Heart left ventricle (tissue), 16 donors: ENCODE measurements around the gene MCAM. TPM values are rescaled to one million over a fixed set of nuclear protein-coding genes. Genes with fewer than 3 reads are reported as not detected.

Experiments
- ATAC-seq, 4 donors: fragments of 200-7000 bp; cut with Tn5 transposase; one replicate each; pipeline ENCODE4 v1.9.1; 2020 to 2022; ENCODE audit warnings: moderate library complexity in 4 of 4, mild to moderate bottlenecking in 3 of 4, moderate number of reproducible peaks in 1 of 4
- DNase-seq, 5 donors: peaks; one replicate each; pipeline ENCODE4 v3.0.0-alpha.2; 2020
- H3K27ac ChIP-seq, 12 donors: fragments of 200-600 bp; sonication (generic) in 4 of 12; one replicate each; pipeline versions ENCODE4 v1.5.0 to v1.8.0; 2016 to 2022; ENCODE audit warnings: mild to moderate bottlenecking in 2 of 12
- H3K27me3 ChIP-seq, 9 donors: fragments of 200-600 bp; sonication (generic) in 2 of 9; one replicate each; pipeline versions ENCODE4 v1.5.1 to v1.8.0; 2016 to 2022; ENCODE audit warnings: mild to moderate bottlenecking in 3 of 9
- H3K36me3 ChIP-seq, 9 donors: fragments of 200-600 bp; sonication (generic) in 2 of 9; one replicate each; pipeline versions ENCODE4 v1.5.0 to v1.8.0; 2018 to 2022; ENCODE audit warnings: mild to moderate bottlenecking in 2 of 9
- H3K4me1 ChIP-seq, 12 donors: fragments of 200-600 bp; sonication (generic) in 4 of 12; one replicate each; pipeline versions ENCODE4 v1.5.0 to v1.8.0; 2016 to 2022; ENCODE audit warnings: mild to moderate bottlenecking in 3 of 12
- H3K4me3 ChIP-seq, 12 donors: fragments of 200-600 bp; sonication (generic) in 4 of 12; one replicate each; pipeline versions ENCODE4 v1.5.0 to v1.8.0; 2017 to 2022; ENCODE audit warnings: mild to moderate bottlenecking in 9 of 12, moderate library complexity in 4 of 12
- H3K9me3 ChIP-seq, 12 donors: fragments of 200-600 bp; sonication (generic) in 4 of 12; one replicate each; pipeline versions ENCODE4 v1.5.0 to v1.8.0; 2016 to 2022; ENCODE audit warnings: mild to moderate bottlenecking in 1 of 12
- CTCF ChIP-seq, 12 donors: fragments of 200-600 bp; sonication (generic) in 4 of 12; IDR thresholded peaks; one replicate each; pipeline versions ENCODE4 v1.5.0 to v1.8.0; 2018 to 2022; ENCODE audit warnings: antibody characterized with exemption in 12 of 12, mild to moderate bottlenecking in 5 of 12
- POLR2A ChIP-seq, 2 donors: fragments of 450-650 bp; IDR thresholded peaks; one replicate each; pipeline ENCODE4 v1.6.1; 2017; ENCODE audit warnings: antibody characterized with exemption in 2 of 2, mild to moderate bottlenecking in 2 of 2, moderate library complexity in 2 of 2
- WGBS, 4 donors: extraction: QIAGEN DNeasy Blood & Tissue Kit in 2 of 4; methylation state at CpG; one replicate each; pipeline versions ENCODE4 v1.1.5 to v1.1.7; 2013 to 2018; 5-methylcytosine and 5-hydroxymethylcytosine counted together
- intact Hi-C, 10 donors: fragments of 100-400 bp; cut with DNase I; formaldehyde crosslinking; loops; one replicate each; pipeline versions ENCODE4 v1.11.1 to v1.14.2; 2022
- polyA plus RNA-seq, 2 donors: library from polyadenylated mRNA; stranded (reverse); fragments of 200-250 nt; gene quantifications; one replicate each; pipeline ENCODE4 v1.2.3, GENCODE V29; 2013
- total RNA-seq, 9 donors: library from RNA; depleted of rRNA in 2 of 9; stranded (reverse); fragments of >200 nt in 2 of 9; fragmentation: NEBNext Ultra II Directional in 3 of 9; extraction: Animal tissue kit (Norgen Biotek cat#: 25700) in 3 of 9; gene quantifications; one replicate each; pipeline versions ENCODE4 v1.1.0 to v1.2.4, GENCODE V29; 2016 to 2023
- donor health status: ischemic (EF 13 %, LVEDD 7.1; RV severe dilation, severe dysfunction).
- donor health status: healthy with polysubstance abuse.
- donor health status: DM: no; HTN: yes; CAD: no.
- donor health status: DM: no; HTN: no; CAD: no.
- donor health status: ischemic (EF 25% LVEDD 6.9; RV normal size, moderate dysfunction).
- donor health status: ischemic (EF 25% LVEDD 5.7; RV mildly dilated, moderate dysfunction).
- donor health status: healthy.
- donor health status: DM: yes; HTN: yes; CAD: no.
- donor health status: ischemic (EF 35%, LVEDD 5.7; RV mildly dilated, moderate dysfunction).
- donor health status: nonischemic (EF 11% LVEDD 7.7; RV severe dilation, severe dysfunction).
- donor health status: DM: yes; HTN: yes; CAD: no.
- donor health status: PGD.
- donor health status: ischemic (EF 29% LVEDD 5.4; RV normal size, mild dysfunction).
- donor health status: nonischemic (EF 23%, LVEDD 6.1; RV moderate dilation, normal function).

The MCAM gene
- total and polyA plus RNA-seq, 11 donors = 31.9 to 380 (median 108) TPM

- Histone ChIP-seq H3K36me3 (peaks cover 0 to 3% (median 0%) of the 10 kb centered on the region in 9 donors), H3K9me3 (no peaks in the 10 kb centered on the region), H3K4me1 (peaks cover 0 to 86% (median 60%) of the 10 kb centered on the region in 12 donors), H3K4me3 (peak overlapping the region in 5 of 12 donors; percentile 12 to 68 (median 58)), H3K27me3 (peaks cover 0 to 41% (median 0%) of the 10 kb centered on the region in 9 donors), H3K27ac (peak overlapping the region; percentile 85 to 99 (median 92))
- intact Hi-C loops = loop anchor here in 9 of 10 donors (5.0 to 10.0 kb wide), 6 partner anchors 112 to 217 kb away; partner anchors contain the start of genes CBL (in 6 of the 9), ABCG4 (in 1 of the 9) and DPAGT1 (in 1 of the 9)
- ATAC-seq = peak in 3 of 4 donors; percentile 1 to 50 (median 2)
- TF ChIP-seq CTCF (IDR thresholded peaks at IDR 0.05) (no peak), POLR2A (IDR thresholded peaks at IDR 0.05) (no peak)
- peak in 3 of 5 donors; percentile 62 to 69 (median 66) for DNase-seq
- 44 to 58% (median 48%) methylated on average over 11 of the region's 11 CpGs for WGBS, 4 donors
These were observed 2.8 kb upstream of the MCAM start for GRCh38 chr11:119319700-119320239.

GRCh38 chr11:119319136-119319699, 2.3 kb upstream of the MCAM start:
- H3K27me3 ChIP-seq = peaks cover 0 to 44% (median 0%) of the 10 kb centered on the region in 9 donors
- intact Hi-C loops = loop anchor here in 3 of 10 donors (5.0 to 10.0 kb wide), 3 partner anchors 172 to 217 kb away; partner anchors contain the start of genes ABCG4 (in 1 of the 3) and DPAGT1 (in 1 of the 3)
- H3K4me3 ChIP-seq = peak overlapping the region in 6 of 12 donors; percentile 5 to 16 (median 12)
- DNase-seq (peak in 1 of 5 donors; percentile 36), ATAC-seq (peak in 1 of 4 donors; percentile 3)
- 49 to 66% (median 61%) methylated on average over 8 of the region's 8 CpGs for WGBS, 4 donors
- TF ChIP-seq POLR2A (IDR thresholded peaks at IDR 0.05) (peak in 1 of 2 donors; percentile 25), CTCF (IDR thresholded peaks at IDR 0.05) (no peak)
- H3K27ac ChIP-seq = peak overlapping the region; percentile 85 to 99 (median 92)
- no peaks in the 10 kb centered on the region for H3K9me3 ChIP-seq
- peaks cover 0 to 8% (median 3%) of the 10 kb centered on the region in 9 donors for H3K36me3 ChIP-seq
- peaks cover 0 to 87% (median 61%) of the 10 kb centered on the region in 12 donors for H3K4me1 ChIP-seq

GRCh38 chr11:119318240-119319135, 1.6 kb upstream of the MCAM start:
- H3K36me3 ChIP-seq = peaks cover 0 to 15% (median 3%) of the 10 kb centered on the region in 9 donors
- H3K4me3 ChIP-seq = peak overlapping the region in 5 of 12 donors; percentile 5 to 84 (median 67)
- DNase-seq (peak in 4 of 5 donors; percentile 38 to 70 (median 60)), ATAC-seq (peak; percentile 1 to 44 (median 16))
- H3K27ac ChIP-seq = peak overlapping the region; percentile 85 to 99 (median 92)
- intact Hi-C loops = loop anchor here in 3 of 10 donors (5.0 to 10.0 kb wide), 3 partner anchors 171 to 216 kb away; partner anchors contain the start of genes ABCG4 (in 1 of the 3) and DPAGT1 (in 1 of the 3)
- peaks cover 0 to 84% (median 61%) of the 10 kb centered on the region in 12 donors for H3K4me1 ChIP-seq
- TF ChIP-seq CTCF (IDR thresholded peaks at IDR 0.05) = no peak
- TF ChIP-seq POLR2A (IDR thresholded peaks at IDR 0.05) = peak in 1 of 2 donors; percentile 31
- H3K9me3 ChIP-seq = no peaks in the 10 kb centered on the region
- whole genome bisulfite sequencing, 4 donors = 45 to 58% (median 53%) methylated on average over 18 to 22 of the region's 22 CpGs
- H3K27me3 ChIP-seq = peaks cover 0 to 44% (median 0%) of the 10 kb centered on the region in 9 donors
